HCT116 (cell line): ENCODE results near the gene FRAS1.

ENCODE experiments used
- CBX3 ChIP-seq: IDR thresholded peaks from 2 replicates; pipeline ENCODE4 v1.6.1; 2012; ENCODE audit warnings: low read depth
- CEBPB ChIP-seq: IDR thresholded peaks from 2 replicates; pipeline ENCODE4 v1.6.1; 2012; ENCODE audit warnings: low read depth
- CTCF ChIP-seq, 3 experiments: fragments of 200-600 bp in 1 of 3; sonication (generic) in 1 of 3; IDR thresholded peaks in 2 of 3; conservative IDR thresholded peaks in 1 of 3; 2 replicates each; pipeline ENCODE4 v1.5.1; 2012 to 2017; ENCODE audit warnings: low read depth in 2 of 3, low read length in 2 of 3, antibody characterized with exemption in 1 of 3, borderline replicate concordance in 1 of 3, control low read depth in 1 of 3, mild to moderate bottlenecking in 1 of 3, mixed read lengths in 1 of 3, mixed run types in 1 of 3, moderate library complexity in 1 of 3; ENCODE audit not compliant: insufficient read depth in 1 of 3
- EZH2 ChIP-seq: fragments of 200-600 bp; sonication (generic); IDR thresholded peaks from 2 replicates; pipeline ENCODE4 v1.6.1; 2017; ENCODE audit warnings: antibody characterized with exemption, mixed run types
- EZH2phosphoT487 ChIP-seq: fragments of 200-600 bp; IDR thresholded peaks from 2 replicates; pipeline ENCODE4 v1.6.1; 2018; ENCODE audit warnings: antibody characterized with exemption, borderline replicate concordance
- FOSL1 ChIP-seq: IDR thresholded peaks from 2 replicates; pipeline ENCODE4 v1.6.1; 2012; ENCODE audit warnings: low read depth
- JUND ChIP-seq: IDR thresholded peaks from 2 replicates; pipeline ENCODE4 v1.6.1; 2012
- POLR2A ChIP-seq: IDR thresholded peaks from 2 replicates; pipeline ENCODE4 v1.7.0; 2011; ENCODE audit warnings: borderline replicate concordance; ENCODE audit not compliant: insufficient read depth, insufficient read length; ENCODE audit errors: extremely low read depth
- POLR2AphosphoS5 ChIP-seq: IDR thresholded peaks from 2 replicates; pipeline ENCODE4 v1.6.1; 2011; ENCODE audit warnings: mild to moderate bottlenecking, low read depth, low read length, moderate library complexity
- SRF ChIP-seq: IDR thresholded peaks from 2 replicates; pipeline ENCODE4 v1.6.1; 2012; ENCODE audit warnings: low read depth
- ZFX ChIP-seq: fragments of 450-650 bp; IDR thresholded peaks from 2 replicates; pipeline ENCODE4 v1.6.1; 2017
- TF ChIP-seq, protein P1 (sequence below): IDR thresholded peaks from 2 replicates; pipeline ENCODE4 v1.6.1; 2012

GRCh38 chr4:78482281-78482680, 425.2 kb downstream of the FRAS1 start:
- TF ChIP-seq CEBPB (no peak), POLR2A (no peak), EZH2 (no peak), EZH2phosphoT487 (no peak), CTCF (IDR thresholded peaks at IDR 0.05 in 2 of 3, conservative IDR thresholded peaks at IDR 0.05 in 1 of 3; ENCODE audit: borderline replicate concordance in 1 of 3, insufficient read depth in 1 of 3, low read depth in 2 of 3, low read length in 2 of 3) (no peak), ZFX (no peak), SRF (no peak), POLR2AphosphoS5 (no peak), JUND (no peak), FOSL1 (no peak), CBX3 (no peak)
- TF ChIP-seq, protein P1, sequence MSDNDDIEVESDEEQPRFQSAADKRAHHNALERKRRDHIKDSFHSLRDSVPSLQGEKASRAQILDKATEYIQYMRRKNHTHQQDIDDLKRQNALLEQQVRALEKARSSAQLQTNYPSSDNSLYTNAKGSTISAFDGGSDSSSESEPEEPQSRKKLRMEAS, result no peak
